ENCODE measurements around the gene ETV7.

The ETV7 gene

DNA sequence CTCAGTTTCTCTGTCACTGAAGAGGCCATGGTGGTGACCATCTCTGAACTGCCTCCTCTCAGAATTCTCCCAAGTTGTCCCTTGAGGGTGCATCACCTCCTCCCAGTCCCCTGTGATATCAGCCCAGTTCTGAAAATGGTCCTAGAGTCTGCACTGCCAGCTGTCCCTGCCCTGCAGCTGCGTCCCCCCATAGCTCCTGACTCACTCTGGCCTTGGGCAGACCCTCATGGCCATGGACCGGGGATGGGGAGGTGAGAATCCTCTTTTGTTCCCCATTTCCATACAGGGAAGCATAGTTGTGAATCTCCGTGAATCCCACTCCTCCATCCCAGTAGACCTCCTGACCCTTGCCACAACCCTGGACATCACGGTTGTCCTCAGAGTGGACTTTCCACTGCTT is 4.5 kb downstream of the ETV7 start:
- Histone ChIP-seq H3K36me3 (ENCODE audit: insufficient read depth, low read length) (no peaks in the 10 kb centered on the region), H3K9me3 (replicated peaks; ENCODE audit: low read length) (no peaks in the 10 kb centered on the region), H3K9ac (ENCODE audit: low read depth, low read length) (no peak overlapping the region), H3K4me2 (ENCODE audit: low read length) (no peak overlapping the region), H3K27me3 (ENCODE audit: control insufficient read depth, insufficient read depth, low read length) (peaks cover 53% of the 10 kb centered on the region), H3K4me3 (ENCODE audit: low read length) (no peak overlapping the region), H3K4me1 (ENCODE audit: control insufficient read depth, insufficient read depth, low read length) (peaks cover 12% of the 10 kb centered on the region)

DNA sequence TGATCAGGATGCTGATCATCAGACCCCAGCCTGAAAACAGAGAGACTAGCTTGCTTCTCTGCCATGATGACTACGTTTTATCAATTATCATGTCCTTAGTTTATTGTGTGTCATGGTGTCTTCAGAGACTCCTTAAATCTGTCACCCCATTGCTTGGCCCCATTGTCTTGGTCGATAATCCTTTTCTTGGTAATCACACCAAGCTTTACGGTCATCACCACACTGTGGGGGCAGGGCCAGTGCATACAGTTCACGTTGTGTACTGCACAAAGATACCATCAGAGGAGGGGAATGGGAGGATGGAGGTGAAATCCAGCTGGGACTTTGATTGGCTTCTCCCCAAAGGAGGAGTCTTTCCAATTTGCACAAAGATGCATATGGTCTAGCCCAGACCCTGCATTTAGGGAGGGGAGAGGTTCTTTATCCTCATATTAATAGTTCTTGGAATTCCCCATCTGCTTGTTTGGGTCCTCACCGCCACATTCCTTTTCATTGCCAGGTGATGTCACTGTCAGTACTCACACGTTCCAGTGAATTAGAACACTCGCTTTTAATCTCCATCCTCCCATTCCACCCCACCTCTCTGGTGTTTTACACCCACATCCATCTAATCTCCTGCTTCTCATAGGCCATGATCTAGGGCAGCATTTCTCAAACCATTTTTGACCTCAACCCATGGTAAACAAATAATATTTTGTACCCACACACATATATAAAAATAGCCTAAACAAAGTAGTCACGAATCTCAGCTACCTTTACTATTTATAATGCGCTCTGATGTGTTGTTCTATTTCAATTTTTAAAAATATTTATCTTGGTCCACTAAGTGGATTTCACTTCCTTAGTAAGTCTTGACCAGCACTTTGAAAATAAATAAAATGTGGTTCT is 5.7 kb downstream of the ETV7 start:
- peaks cover 3% of the 10 kb centered on the region for H3K4me1 ChIP-seq (ENCODE audit: control insufficient read depth, insufficient read depth, low read length)
- H3K4me2 ChIP-seq (ENCODE audit: low read length): no peak overlapping the region
- no peaks in the 10 kb centered on the region for H3K36me3 ChIP-seq (ENCODE audit: insufficient read depth, low read length)
- H3K9me3 ChIP-seq (replicated peaks; ENCODE audit: low read length): no peaks in the 10 kb centered on the region
- H3K4me3 ChIP-seq (ENCODE audit: low read length): no peak overlapping the region
- H3K9ac ChIP-seq (ENCODE audit: low read depth, low read length): no peak overlapping the region
- H3K27me3 ChIP-seq (ENCODE audit: control insufficient read depth, insufficient read depth, low read length): peaks cover 44% of the 10 kb centered on the region

DNA sequence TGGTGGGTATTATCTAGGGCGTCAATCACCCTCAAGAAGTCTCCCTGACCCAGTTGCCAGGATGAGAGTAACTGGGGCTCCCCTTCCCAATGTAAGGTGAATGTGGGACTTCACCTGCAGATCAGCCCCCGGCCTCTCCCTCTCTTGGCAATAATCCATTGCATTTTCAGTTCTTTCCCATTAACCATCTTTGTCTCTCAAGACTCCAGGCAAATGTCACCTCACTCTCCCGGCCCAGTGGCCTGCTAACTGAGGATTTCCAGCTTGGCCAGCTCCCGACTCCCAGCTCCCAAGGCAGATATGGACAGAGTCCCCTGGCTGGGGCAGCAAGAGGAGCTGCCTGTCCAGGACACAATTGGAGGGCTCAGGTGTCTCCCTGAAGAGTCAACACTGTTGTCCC is 7.3 kb downstream of the ETV7 start:
- Histone ChIP-seq H3K36me3 (ENCODE audit: insufficient read depth, low read length) (no peaks in the 10 kb centered on the region), H3K27me3 (ENCODE audit: control insufficient read depth, insufficient read depth, low read length) (peaks cover 45% of the 10 kb centered on the region), H3K9me3 (replicated peaks; ENCODE audit: low read length) (no peaks in the 10 kb centered on the region), H3K4me3 (ENCODE audit: low read length) (no peak overlapping the region), H3K9ac (ENCODE audit: low read depth, low read length) (no peak overlapping the region), H3K4me2 (ENCODE audit: low read length) (no peak overlapping the region), H3K4me1 (ENCODE audit: control insufficient read depth, insufficient read depth, low read length) (no peaks in the 10 kb centered on the region)

DNA sequence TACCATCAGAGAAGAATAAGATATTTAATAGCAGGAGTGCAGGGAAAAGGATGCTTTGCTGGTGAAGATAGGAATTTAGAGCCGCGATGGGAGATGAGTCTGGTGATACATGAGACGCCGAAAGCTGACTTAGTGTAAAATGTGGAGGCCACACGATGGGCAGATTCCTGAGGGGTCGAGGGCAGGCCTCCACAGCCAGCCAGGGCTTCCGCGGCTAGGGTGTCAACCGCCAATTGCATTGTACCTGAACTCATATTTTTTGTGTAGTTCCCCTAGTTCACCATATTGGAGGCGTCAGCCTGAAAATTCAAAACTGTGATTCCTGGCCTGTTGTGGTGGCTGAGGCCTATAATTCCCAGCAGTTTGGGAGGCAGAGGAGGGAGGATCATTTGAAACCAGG is 8.5 kb downstream of the ETV7 start:
- Histone ChIP-seq H3K36me3 (ENCODE audit: insufficient read depth, low read length) (no peaks in the 10 kb centered on the region), H3K27me3 (ENCODE audit: control insufficient read depth, insufficient read depth, low read length) (peaks cover 55% of the 10 kb centered on the region), H3K9ac (ENCODE audit: low read depth, low read length) (no peak overlapping the region), H3K4me3 (ENCODE audit: low read length) (no peak overlapping the region), H3K9me3 (replicated peaks; ENCODE audit: low read length) (no peaks in the 10 kb centered on the region), H3K4me2 (ENCODE audit: low read length) (no peak overlapping the region), H3K4me1 (ENCODE audit: control insufficient read depth, insufficient read depth, low read length) (no peaks in the 10 kb centered on the region)

DNA sequence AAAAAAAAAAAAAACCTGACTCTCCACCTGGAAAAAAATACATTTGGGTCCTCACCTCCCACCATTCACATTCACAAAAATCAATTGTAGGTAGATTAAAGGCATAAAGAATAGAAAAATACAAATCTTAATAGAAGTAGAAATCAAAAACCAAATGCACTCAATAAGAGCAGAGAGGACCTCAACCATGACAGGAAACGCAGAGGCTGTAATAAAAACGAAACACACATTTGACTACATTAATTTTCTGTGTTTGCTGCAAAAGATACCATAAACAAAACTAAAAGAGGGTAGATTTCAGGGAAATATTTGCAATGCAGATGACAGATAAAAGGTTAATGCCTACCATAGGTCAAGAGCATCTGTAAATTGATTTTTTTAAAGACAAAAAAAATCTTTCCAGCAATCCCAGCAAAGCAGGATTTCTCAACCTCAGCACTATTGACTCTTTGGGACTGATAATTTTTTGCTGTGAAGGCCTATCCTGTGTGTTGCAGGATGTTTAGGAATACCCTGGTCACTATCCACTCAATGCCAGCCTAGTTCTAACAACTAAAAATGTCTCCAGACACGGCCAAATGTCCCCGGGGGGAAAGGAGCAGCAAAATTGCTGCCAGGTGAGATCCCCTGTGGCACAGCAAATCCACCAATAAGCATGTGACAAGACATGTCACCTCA is 9.1 kb downstream of the ETV7 start:
- Histone ChIP-seq H3K4me2 (ENCODE audit: low read length) (no peak overlapping the region), H3K9ac (ENCODE audit: low read depth, low read length) (no peak overlapping the region), H3K9me3 (replicated peaks; ENCODE audit: low read length) (no peaks in the 10 kb centered on the region), H3K4me3 (ENCODE audit: low read length) (no peak overlapping the region), H3K4me1 (ENCODE audit: control insufficient read depth, insufficient read depth, low read length) (no peaks in the 10 kb centered on the region), H3K27me3 (ENCODE audit: control insufficient read depth, insufficient read depth, low read length) (peaks cover 61% of the 10 kb centered on the region), H3K36me3 (ENCODE audit: insufficient read depth, low read length) (no peaks in the 10 kb centered on the region)

DNA sequence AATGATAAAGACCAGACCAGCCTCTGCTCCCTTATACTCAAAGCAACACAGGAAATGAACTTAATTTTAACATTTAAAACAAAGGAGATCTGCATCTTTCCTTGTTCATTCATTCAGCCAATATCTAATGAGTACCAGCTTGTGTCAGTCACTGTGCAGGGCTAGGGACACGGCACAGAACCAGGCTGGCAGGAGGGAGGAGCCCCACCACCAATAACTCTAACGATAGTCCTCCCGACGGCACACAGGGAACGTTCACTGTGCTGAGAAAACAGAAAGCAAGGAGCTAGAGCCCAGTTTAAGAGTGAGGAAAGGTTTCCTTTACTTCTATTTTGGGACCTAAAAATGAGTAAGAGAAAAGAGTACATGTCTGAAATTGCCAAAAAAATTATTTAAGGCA is 9.9 kb downstream of the ETV7 start:
- Histone ChIP-seq H3K4me1 (ENCODE audit: control insufficient read depth, insufficient read depth, low read length) (no peaks in the 10 kb centered on the region), H3K36me3 (ENCODE audit: insufficient read depth, low read length) (no peaks in the 10 kb centered on the region), H3K9ac (ENCODE audit: low read depth, low read length) (no peak overlapping the region), H3K4me3 (ENCODE audit: low read length) (no peak overlapping the region), H3K9me3 (replicated peaks; ENCODE audit: low read length) (no peaks in the 10 kb centered on the region), H3K4me2 (ENCODE audit: low read length) (no peak overlapping the region), H3K27me3 (ENCODE audit: control insufficient read depth, insufficient read depth, low read length) (peaks cover 62% of the 10 kb centered on the region)

DNA sequence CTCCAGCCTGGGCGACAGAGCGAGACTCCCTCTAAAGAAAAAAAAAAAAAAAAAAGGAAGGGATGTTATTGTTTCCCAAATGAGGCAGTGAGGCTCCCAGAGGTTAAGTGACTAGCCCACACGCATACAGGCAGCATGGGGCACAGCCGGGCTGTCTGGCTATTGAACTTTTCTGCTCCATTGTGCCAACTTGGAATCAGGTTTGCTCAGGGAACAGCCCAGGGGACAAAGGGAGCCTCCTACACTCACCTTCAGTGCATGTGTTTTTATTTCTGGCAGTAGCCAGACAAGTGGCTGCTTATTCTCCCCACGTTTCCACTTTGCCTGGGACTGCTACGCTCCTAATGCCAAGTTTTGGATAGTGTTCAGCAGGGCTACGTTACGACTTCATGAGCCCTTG is 10.7 kb downstream of the ETV7 start:
- no peaks in the 10 kb centered on the region for H3K4me1 ChIP-seq (ENCODE audit: control insufficient read depth, insufficient read depth, low read length)
- H3K27me3 ChIP-seq (ENCODE audit: control insufficient read depth, insufficient read depth, low read length): peaks cover 64% of the 10 kb centered on the region
- no peak overlapping the region for H3K4me2 ChIP-seq (ENCODE audit: low read length)
- no peak overlapping the region for H3K4me3 ChIP-seq (ENCODE audit: low read length)
- no peak overlapping the region for H3K9ac ChIP-seq (ENCODE audit: low read depth, low read length)
- no peaks in the 10 kb centered on the region for H3K36me3 ChIP-seq (ENCODE audit: insufficient read depth, low read length)
- no peaks in the 10 kb centered on the region for H3K9me3 ChIP-seq (replicated peaks; ENCODE audit: low read length)

DNA sequence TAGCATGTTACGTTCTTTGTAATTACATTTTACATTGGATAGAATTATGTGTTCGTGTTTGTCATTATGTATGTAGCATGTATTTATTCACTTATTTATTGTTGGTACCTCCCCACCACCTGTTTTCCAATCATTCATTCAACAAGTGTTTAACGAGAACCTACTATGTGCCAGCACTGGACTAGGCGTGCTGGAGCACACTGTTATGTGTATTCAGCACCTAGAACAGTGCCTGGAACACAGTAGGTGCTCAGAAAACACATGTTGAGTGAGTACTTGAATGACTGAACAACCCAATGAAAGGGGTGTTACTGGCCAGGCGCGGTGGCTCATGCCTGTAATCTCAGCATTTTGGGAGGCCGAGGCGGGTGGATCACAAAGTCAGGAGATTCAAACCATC is 11.3 kb downstream of the ETV7 start:
- H3K4me1 ChIP-seq (ENCODE audit: control insufficient read depth, insufficient read depth, low read length): no peaks in the 10 kb centered on the region
- H3K27me3 ChIP-seq (ENCODE audit: control insufficient read depth, insufficient read depth, low read length): peaks cover 66% of the 10 kb centered on the region
- H3K9me3 ChIP-seq (replicated peaks; ENCODE audit: low read length): no peaks in the 10 kb centered on the region
- no peaks in the 10 kb centered on the region for H3K36me3 ChIP-seq (ENCODE audit: insufficient read depth, low read length)
- H3K4me2 ChIP-seq (ENCODE audit: low read length): no peak overlapping the region
- no peak overlapping the region for H3K9ac ChIP-seq (ENCODE audit: low read depth, low read length)
- H3K4me3 ChIP-seq (ENCODE audit: low read length): no peak overlapping the region

DNA sequence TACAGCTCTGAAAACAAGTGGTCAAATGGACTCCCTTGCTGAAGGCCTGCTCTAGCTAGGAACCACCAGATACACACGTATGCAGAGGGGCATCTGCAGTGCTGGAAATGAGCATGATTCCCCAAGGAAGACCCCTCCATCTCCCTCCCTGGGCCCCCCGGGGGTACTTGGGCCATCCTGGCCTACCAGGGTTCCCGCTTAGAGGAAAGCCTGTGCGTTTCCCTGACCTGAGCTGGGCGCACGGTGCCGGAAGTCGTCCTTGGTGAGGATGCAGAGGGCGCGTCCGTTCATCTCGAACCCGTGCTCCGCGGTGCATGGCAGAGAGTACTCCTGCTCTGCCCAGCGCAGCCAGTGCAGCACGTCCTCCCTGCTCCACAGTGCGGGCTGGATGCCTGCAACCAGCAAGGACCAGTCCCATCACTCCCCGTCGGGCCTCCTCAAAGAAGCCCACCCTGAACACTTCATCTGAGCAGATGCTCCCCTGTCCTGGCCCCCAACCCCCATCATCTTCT is 11.8 kb downstream of the ETV7 start:
- Histone ChIP-seq H3K27me3 (ENCODE audit: control insufficient read depth, insufficient read depth, low read length) (peaks cover 69% of the 10 kb centered on the region), H3K4me3 (ENCODE audit: low read length) (no peak overlapping the region)

DNA sequence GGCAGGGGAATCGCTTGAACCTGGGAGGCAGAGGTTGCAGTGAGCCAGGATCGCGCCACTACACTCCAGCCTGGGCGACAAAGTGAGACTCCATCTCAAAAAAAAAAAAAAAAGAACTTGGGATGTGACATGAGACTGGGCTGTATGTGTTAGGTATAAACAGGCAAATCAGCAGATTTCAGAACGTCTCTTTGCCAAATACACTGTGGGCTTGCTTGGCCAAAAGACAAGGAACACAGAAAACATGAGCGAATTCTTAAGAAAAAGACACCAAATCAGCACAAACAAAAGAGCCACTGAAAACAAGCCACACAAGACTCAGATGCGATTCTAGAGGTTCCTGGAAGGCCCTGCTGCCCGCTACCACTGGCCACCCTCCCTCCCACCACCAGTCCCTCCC is 12.5 kb downstream of the ETV7 start:
- H3K4me1 ChIP-seq (ENCODE audit: control insufficient read depth, insufficient read depth, low read length): peaks cover under 1% of the 10 kb centered on the region
- H3K36me3 ChIP-seq (ENCODE audit: insufficient read depth, low read length): no peaks in the 10 kb centered on the region
- H3K27me3 ChIP-seq (ENCODE audit: control insufficient read depth, insufficient read depth, low read length): peaks cover 64% of the 10 kb centered on the region
- H3K4me2 ChIP-seq (ENCODE audit: low read length): no peak overlapping the region
- H3K9me3 ChIP-seq (replicated peaks; ENCODE audit: low read length): no peaks in the 10 kb centered on the region
- no peak overlapping the region for H3K9ac ChIP-seq (ENCODE audit: low read depth, low read length)
- H3K4me3 ChIP-seq (ENCODE audit: low read length): no peak overlapping the region

More for the DNA sequence above, 11.8 kb downstream of the ETV7 start:
- Histone ChIP-seq H3K9me3 (replicated peaks; ENCODE audit: low read length) (no peaks in the 10 kb centered on the region), H3K4me1 (ENCODE audit: control insufficient read depth, insufficient read depth, low read length) (no peaks in the 10 kb centered on the region), H3K4me2 (ENCODE audit: low read length) (no peak overlapping the region), H3K9ac (ENCODE audit: low read depth, low read length) (no peak overlapping the region), H3K36me3 (ENCODE audit: insufficient read depth, low read length) (no peaks in the 10 kb centered on the region)

DNA sequence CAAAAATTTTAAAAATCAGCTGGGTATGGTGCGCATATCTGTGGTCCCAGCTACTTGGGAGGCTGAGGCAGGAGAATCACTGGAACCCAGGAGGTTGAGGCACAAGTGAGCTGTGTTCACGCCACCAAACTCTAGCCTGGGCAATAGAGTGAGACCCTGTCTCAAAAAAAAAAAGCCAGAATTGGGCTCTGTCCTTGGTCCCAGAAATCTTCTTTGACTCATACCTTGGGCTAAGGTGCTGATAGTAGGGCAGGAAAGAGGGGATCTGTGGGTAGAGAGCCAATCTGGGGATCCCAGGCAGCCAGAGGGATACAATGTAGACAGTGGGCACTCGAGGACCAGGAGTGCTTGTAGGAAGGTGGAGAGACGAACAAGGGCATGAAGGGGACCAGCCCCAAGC is 13.3 kb downstream of the ETV7 start:
- H3K4me3 ChIP-seq (ENCODE audit: low read length): no peak overlapping the region
- H3K4me2 ChIP-seq (ENCODE audit: low read length): no peak overlapping the region
- no peaks in the 10 kb centered on the region for H3K9me3 ChIP-seq (replicated peaks; ENCODE audit: low read length)
- H3K27me3 ChIP-seq (ENCODE audit: control insufficient read depth, insufficient read depth, low read length): peaks cover 61% of the 10 kb centered on the region
- H3K36me3 ChIP-seq (ENCODE audit: insufficient read depth, low read length): no peaks in the 10 kb centered on the region
- peaks cover 7% of the 10 kb centered on the region for H3K4me1 ChIP-seq (ENCODE audit: control insufficient read depth, insufficient read depth, low read length)
- H3K9ac ChIP-seq (ENCODE audit: low read depth, low read length): no peak overlapping the region

Measured in skeletal muscle satellite cell (primary cell).